Glutamatergic neuron (in vitro differentiated cells): ENCODE measurements around the gene ARHGAP33. TPM values are rescaled to one million over a fixed set of nuclear protein-coding genes. Genes with fewer than 3 reads are reported as not detected.
A peak's percentile ranks its signal among the peaks of the same experiment; 100 is the strongest.

Experiments
- DNase-seq: peaks from one replicate; pipeline ENCODE4 v3.0.0; 2022
- H3K27ac Mint-ChIP-seq: one replicate; pipeline ENCODE4 v1.8.0; 2020; ENCODE audit warnings: mild to moderate bottlenecking, mixed read lengths, inconsistent platforms; ENCODE audit not compliant: unreplicated experiment
- H3K27me3 Mint-ChIP-seq: one replicate; pipeline ENCODE4 v1.8.0; 2020; ENCODE audit warnings: mild to moderate bottlenecking, moderate library complexity, mixed read lengths, inconsistent platforms; ENCODE audit not compliant: unreplicated experiment
- H3K36me3 Mint-ChIP-seq: one replicate; pipeline ENCODE4 v1.8.0; 2020; ENCODE audit warnings: mild to moderate bottlenecking, mixed read lengths, inconsistent platforms; ENCODE audit not compliant: unreplicated experiment
- H3K4me1 Mint-ChIP-seq: one replicate; pipeline ENCODE4 v1.8.0; 2020; ENCODE audit warnings: mild to moderate bottlenecking, low read depth, mixed read lengths, inconsistent platforms; ENCODE audit not compliant: unreplicated experiment
- H3K4me3 Mint-ChIP-seq: one replicate; pipeline ENCODE4 v1.8.0; 2020; ENCODE audit warnings: mild to moderate bottlenecking, mixed read lengths, inconsistent platforms; ENCODE audit not compliant: unreplicated experiment
- H3K9me3 Mint-ChIP-seq: one replicate; pipeline ENCODE4 v1.8.0; 2020; ENCODE audit warnings: mild to moderate bottlenecking, moderate library complexity, mixed read lengths, inconsistent platforms; ENCODE audit not compliant: unreplicated experiment
- CTCF ChIP-seq: fragments of 200-600 bp; sonication (generic); IDR thresholded peaks from one replicate; pipeline ENCODE4 v1.5.0; 2021; ENCODE audit not compliant: partially characterized antibody, unreplicated experiment
- total RNA-seq: library from RNA; stranded (reverse); fragmentation: NEBNext Ultra II Directional; extraction: Animal tissue kit (Norgen Biotek cat#: 25700); gene quantifications from one replicate; pipeline ENCODE4 v1.2.1, GENCODE V29; 2021; ENCODE audit not compliant: unreplicated experiment

Gene ARHGAP33
- total RNA-seq, 1 donor from 2014 or later: 180 TPM

DNA sequence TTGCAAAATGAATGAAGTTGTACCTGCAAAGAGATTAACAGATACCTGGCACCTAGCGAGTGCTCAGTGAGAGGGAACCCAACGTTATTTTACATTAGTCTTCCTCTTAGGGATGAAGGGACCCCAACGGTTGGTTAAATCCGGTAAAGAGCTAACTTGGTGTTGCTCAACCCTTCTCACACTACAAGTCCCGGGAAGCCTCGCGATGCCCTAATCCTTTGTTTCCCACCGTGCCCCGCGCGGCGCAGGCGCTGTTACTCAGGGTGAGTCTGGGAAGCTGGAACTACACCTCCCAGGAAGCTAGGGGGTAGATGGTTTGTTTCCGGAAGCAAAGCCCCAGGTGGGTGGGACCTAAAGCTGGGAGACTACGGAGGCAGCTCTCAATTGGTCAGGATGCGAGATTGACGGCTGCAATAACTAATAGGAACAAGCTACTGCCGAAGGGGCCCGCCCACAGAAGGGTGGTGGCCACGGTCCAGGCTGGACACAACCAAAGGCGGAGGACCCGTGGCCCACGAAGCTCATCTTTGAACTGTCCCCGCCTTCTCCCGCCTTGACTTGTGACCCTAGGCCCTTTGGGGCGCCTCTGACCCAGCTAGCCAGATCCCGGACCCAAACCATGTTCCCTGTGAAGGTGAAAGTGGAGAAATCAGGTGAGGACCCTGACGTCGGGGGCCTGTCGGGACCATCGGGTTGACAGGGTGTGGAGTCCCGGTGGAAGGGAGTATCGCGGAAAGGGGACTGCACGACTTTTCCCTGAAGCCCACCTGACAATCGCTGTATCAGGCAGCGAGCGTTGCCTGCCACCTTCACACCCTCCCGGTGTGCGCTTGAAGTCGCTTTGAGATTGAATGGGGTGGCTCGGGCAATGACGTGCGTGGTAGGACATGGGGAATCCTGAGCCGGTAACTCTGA is 27.0 kb upstream of the ARHGAP33 start, which contains the start of gene LIN37:
TSS of gene LIN37 (plus strand) at position 471 of the 915 bp plus-strand sequence. CDS start at position 620, 149 bp downstream.
- peak; percentile 98 for DNase-seq
- Mint-ChIP-seq H3K27me3 (peaks cover 6% of the 10 kb centered on the region), H3K27ac (peak within 1 kb of the TSS; percentile 73), H3K9me3 (peaks cover 5% of the 10 kb centered on the region), H3K36me3 (no peaks in the 10 kb centered on the region), H3K4me3 (peak within 1 kb of the TSS; percentile 93), H3K4me1 (peaks cover 10% of the 10 kb centered on the region)
- TF ChIP-seq CTCF: no peak

- Mint-ChIP-seq H3K4me1 (peaks cover 14% of the 10 kb centered on the region), H3K4me3 (peak overlapping the region; percentile 50), H3K9me3 (peaks cover 6% of the 10 kb centered on the region), H3K36me3 (no peaks in the 10 kb centered on the region), H3K27ac (no peak overlapping the region), H3K27me3 (peaks cover 16% of the 10 kb centered on the region)
- TF ChIP-seq CTCF: no peak
- no peak for DNase-seq
Observed at GRCh38 chr19:35750167-35750566, 25.2 kb upstream of the ARHGAP33 start.

DNA sequence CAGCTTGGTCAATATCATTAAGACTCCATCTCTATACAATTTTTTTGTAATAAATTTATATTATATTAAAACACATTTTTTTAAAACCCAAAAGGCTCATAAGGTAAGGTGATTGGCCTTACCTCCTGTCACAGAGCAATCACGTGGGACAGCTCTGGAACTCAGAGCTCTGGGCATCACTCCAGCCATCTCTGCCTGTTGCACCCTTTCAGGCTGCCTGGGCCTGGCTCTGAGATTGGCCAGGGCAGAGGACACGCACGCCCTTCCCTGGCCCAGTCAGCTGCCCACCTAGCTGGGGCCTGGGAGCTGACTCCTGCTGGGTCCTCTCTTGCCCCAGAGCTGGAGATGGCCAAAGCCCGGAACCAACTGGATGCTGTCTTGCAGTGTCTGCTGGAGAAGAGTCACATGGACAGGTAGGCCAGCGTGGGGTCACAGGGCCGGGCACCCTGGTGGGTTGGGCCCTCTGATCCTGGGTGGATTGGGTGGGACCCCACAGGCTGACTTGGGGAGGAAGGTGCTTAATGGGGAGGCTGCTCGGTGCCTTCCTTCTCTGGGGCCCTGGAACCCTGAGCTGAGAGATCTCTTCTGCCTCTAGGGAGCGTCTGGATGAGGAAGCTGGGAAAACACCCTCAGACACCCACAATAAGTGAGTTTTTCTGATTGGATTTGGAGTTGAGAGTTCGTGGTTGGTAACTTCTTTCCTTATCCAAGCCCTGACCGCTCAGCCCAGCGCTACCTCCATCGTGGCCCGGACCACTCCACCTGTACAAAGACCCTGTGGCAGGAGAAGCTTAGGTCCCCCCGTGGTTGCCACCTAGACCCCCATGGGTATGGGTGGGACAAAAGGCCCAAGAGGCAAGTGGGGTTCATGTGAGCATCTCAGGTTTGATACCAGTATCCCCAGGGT is 23.3 kb upstream of the ARHGAP33 start:
- Mint-ChIP-seq H3K4me1 (peaks cover 18% of the 10 kb centered on the region), H3K27me3 (peaks cover 21% of the 10 kb centered on the region)
- no peak for TF ChIP-seq CTCF

DNA sequence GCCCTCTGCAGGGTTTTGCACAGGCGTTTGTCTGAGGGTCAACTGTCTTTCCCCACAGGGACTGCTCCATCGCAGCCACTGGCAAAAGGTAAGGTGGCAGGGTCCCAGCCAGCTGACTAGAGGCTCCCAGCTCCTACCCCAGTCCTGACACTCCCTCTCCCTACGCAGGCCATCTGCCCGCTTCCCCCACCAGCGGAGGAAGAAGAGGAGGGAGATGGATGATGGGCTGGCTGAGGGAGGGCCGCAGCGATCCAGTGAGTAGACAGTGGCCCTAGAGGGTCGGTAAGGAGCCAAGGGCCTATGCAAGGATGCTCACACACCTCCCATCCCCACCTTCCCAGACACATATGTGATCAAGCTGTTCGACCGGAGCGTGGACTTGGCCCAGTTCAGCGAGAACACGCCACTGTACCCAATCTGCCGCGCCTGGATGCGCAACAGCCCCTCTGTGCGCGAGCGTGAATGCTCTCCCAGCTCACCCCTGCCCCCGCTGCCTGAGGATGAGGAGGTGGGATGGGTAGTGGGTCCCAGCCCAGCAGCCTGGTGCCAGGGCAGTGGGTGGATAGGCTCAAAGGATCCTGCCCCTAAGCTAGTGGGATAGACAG is 22.5 kb upstream of the ARHGAP33 start:
- TF ChIP-seq CTCF: no peak
- Mint-ChIP-seq H3K4me3 (no peak overlapping the region), H3K9me3 (peaks cover 12% of the 10 kb centered on the region), H3K27ac (no peak overlapping the region), H3K4me1 (peaks cover 16% of the 10 kb centered on the region), H3K36me3 (no peaks in the 10 kb centered on the region), H3K27me3 (peaks cover 21% of the 10 kb centered on the region)
- DNase-seq: no peak

More for the DNA sequence above, 23.3 kb upstream of the ARHGAP33 start:
- peaks cover 11% of the 10 kb centered on the region for H3K9me3 Mint-ChIP-seq
- no peak for DNase-seq
- H3K27ac Mint-ChIP-seq: no peak overlapping the region
- H3K36me3 Mint-ChIP-seq: no peaks in the 10 kb centered on the region
- H3K4me3 Mint-ChIP-seq: no peak overlapping the region
